Stimulated activated CD4-positive, alpha-beta T cell treated with anti-CD3 and anti-CD28 coated beads, Interleukin-1b, Interleukin-23, amount 100 ng/mL, for 1 hour (primary cell): ENCODE data around the gene KRTAP10-11.
"Not testable (repeated sequence)": the region's sequence is repeated elsewhere in the genome, so short reads cannot be mapped to it uniquely, and the experiment has no call there.

ENCODE experiments used
- DNase-seq, 2 donors: peaks; one replicate each; pipeline ENCODE4 v3.0.0-alpha.2; 2020; ENCODE audit warnings: low read depth in 2 of 2

KRTAP10-11 gene

DNA sequence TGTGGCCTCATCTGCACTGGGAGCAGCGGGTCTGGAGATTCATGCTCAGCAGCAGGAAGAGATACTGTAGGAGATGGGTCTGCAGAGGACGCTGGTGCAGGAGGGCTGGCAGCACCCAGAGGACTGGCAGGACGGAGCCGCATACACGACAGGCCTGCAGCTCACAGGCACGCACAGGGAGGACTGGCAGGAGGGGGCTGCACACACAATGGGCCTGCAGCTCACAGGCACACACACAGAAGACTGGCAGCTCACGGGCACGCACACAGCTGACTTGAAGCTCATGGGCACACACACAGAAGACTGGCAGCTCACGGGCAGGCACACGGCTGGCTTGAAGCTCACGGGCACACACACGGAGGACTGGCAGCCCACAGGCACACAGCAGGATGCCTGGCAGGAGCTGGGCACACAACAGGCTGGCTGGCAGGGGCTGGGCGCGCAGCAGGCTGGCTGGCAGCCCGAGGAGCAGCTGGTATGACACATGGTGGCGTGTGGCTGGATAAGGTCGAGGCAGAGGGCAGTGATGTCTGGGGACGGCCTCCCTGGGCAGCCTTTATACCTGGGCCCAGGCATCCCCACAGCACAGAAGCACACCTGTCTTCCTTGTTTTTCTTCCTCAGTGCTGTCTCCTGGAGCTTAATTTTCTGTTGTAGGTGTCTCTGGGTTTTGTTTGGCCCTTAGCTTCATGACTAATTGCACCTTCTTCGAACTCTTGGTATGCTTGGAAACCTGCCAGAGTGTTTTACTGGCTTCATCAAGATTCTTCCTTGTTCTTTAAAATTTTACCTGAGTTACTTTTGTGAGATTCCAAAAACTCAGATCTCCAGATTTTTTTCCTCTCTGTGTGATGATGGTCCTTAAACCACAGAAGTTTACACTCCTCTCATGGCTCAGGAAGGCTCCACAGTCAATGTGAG, 20.4 kb downstream of the KRTAP10-11 start, which contains the start of gene KRTAP12-2:
Gene KRTAP12-2 (minus strand): TSS at position 527 of the 920 bp plus-strand sequence. CDS start 41 bp downstream, at position 486.
- no peak for DNase-seq

DNA sequence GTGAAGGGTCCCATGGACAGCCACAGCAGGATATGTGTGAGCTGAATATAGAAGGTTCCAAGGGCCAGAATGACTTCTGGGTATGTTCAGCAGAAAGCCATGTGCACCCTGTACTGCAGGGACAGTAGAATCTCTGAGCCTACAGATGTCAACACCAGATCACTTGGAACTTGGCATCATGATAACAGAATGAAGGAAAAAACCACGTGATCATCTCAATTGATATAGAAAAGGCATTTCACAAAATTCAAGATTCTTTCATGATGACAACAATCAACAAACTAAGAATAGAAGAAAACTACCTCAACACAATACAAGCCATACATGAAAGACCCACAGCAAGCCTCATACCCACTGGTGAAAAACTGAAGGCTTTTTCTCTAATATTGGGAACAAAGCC, 21.4 kb downstream of the KRTAP10-11 start:
- no peak for DNase-seq

DNA sequence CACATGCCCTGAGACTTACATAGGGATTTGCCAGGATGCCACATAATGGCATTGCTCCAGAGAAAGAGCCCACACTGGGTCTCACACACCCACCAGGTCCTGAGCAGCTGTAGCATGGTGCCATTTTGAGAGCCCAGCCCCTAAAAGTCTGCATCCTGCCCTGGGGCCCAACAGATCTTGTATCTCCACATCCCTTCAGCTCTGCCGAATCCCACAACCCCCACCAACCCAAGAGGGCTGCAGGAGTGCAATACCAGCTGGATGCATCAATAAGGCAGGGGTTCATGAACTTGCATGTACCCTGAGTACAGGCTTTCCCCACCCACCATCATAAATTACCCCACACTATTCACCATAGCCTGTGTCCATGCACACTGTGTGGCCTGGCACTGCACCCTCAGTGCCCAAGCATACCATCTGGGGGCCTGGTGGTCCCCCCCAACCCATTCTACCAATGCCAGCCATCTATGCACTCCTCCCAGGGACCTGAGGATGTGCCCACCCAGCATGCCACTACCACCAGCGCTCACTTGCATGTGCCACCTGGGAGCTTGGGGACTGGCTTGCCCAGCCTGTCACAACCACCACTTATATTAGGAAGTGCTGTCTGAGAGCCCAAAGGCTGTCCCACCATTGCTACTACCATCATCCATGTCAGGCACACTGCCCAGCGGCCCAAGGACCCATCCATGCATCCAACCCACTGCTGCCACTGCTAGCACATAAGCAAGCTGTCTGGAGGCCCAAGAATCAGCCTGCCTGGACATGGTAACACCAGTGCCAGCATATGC, 24.6 kb downstream of the KRTAP10-11 start:
- no peak for DNase-seq

DNA sequence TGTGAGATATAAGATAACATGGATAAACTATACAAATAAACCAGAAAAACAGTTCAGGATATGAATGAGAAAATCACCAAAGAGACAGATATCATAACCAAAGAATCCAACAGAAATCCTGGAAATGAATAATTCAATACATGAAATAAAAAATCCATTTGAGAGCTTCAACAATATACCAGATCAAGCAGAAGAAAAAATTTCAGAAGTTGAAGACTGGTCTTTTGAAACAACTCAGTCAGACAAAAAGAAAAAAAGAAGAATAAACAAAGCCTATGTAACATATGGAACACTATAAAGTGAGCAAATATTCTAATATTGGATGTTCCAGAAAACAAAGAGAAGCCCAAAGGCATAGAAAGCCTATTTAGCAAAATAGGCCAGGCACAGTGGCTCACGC, 25.7 kb downstream of the KRTAP10-11 start:
- no peak for DNase-seq

DNA sequence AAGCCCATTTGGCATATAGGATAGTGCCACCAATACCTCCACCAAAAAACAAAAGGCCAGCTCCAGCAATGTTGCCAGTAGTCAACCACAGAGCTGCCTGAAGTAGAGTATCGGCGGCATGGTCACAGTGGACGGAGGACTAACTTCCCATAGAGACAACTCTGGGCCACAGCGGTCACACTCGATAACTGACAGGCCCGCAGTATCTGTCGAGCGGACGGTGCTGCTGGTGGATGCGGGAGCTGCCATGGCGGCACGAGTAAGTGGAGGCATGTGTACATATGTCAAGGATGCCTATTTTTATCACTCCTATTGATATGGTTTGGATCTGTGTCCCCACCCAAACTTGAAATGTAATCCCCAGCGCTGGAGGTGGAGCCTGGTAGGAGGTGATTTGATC, 31.7 kb downstream of the KRTAP10-11 start:
- DNase-seq, result no peak

DNA sequence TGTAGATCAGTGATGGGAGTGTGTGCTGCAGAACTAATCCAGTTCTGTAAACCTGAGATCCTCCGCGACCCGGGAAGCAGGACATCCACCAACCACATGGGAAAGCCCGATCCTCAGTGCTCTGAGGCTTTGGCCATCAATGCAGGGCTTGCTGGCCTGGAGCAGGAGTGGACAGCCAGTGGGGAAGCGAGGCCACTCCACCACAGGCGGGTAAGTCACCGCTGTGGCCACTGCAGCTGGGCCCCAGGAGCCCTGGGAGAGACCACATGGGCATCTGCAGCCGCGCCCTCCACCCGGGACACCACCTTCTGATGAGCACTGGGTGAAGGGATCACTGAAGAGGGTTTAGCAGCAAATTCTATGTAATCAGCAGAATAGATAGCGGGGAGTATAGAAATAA, 34.9 kb downstream of the KRTAP10-11 start:
- DNase-seq, result no peak

DNA sequence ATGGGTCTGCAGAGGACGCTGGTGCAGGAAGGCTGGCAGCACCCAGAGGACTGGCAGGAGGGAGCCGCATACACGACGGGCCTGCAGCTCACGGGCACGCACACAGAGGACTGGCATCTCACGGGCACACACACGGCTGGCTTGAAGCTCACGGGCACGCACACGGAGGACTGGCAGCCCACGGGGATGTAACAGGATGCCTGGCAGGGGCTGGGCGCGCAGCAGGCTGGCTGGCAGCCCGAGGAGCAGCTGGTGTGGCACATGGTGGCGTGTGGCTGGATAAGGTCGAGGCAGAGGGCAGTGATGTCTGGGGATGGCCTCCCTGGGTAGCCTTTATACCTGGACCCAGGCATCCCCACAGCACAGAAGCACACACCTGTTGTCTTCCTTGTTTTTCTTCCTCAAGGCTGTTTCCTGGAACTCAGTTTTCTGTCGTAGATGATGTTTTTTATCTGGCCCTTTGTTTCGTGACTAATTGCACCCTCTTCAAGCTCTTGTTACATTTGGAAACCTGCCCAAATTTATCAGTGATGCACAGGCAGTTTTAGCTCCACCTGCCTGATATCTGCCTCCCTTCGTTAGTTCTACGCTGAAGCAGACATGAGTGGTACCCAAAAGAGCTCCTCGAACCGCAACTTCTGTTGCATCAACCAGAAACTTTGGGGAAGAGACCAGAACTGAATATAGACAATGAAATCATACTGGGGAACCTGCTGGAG, 35.8 kb downstream of the KRTAP10-11 start, which contains the start of gene KRTAP12-1:
Gene KRTAP12-1 (minus strand): TSS at position 303 of the 719 bp plus-strand sequence. CDS start 40 bp downstream, at position 263.
- DNase-seq, result no peak

DNA sequence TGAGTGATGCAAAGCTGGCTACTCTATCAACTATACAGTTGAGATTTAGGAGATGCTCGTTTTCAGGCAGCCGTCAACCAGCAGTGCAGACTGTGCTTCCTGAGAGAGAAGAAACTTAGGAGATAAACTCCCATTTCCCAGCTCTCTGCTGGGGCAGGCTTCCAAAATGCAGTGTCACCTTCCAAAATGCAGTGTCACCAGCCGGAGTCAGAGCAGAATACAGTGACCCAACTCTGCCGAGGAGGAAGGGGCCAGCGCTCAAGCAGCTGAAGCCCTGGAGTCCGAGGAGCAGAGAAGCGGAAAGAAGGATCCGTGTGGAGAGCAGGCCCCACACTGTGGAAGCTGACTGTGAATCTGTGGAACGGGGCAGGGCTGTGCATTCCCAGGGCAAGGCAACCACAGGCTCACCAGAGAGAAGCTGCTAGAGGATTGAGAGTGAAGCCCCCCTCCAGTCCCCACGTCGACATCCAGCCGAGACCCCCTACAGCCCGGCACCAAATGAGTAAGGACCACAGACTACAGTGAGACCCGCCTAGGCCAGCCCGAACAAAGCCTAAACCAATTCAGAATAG, 36.5 kb downstream of the KRTAP10-11 start:
- DNase-seq, result no peak

DNA sequence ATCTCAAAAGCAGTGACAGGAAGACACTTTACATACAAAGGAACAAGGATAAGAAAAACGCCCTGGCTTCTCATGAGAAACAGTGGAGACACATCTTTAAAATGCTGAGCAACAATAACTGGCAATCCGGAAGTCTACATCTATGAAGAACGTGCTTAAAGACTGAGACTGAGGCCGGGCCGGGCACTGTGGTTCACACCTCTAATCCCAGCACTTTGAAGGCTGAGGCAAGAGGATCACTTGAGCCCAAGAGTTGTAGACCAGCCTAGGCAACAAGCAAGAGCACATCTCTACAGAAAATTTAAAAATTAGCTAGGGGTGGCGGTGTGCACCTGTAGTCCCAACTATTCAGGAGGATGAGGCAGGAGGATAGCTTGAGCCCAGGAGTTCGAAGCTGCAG, 37.9 kb downstream of the KRTAP10-11 start:
- DNase-seq, result no peak

DNA sequence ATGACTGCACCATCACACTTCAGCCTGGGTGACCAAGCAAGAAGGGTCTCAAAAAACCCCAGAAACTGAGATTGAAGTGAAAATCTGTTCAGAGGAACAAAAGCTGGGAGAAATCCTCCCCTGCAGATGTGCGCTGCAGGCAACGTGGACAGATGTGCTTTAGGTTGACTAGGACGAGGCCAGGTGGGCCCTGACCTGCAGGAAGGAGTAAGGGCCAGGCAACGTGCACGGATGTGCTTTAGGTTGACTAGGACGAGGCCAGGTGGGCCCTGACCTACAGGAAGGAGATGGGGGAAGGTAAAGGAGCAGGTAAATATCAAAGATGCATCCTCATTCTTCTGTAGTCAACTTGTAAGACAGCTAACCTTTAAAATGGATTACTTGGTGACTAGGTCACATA, 38.3 kb downstream of the KRTAP10-11 start:
- DNase-seq, result no peak

DNA sequence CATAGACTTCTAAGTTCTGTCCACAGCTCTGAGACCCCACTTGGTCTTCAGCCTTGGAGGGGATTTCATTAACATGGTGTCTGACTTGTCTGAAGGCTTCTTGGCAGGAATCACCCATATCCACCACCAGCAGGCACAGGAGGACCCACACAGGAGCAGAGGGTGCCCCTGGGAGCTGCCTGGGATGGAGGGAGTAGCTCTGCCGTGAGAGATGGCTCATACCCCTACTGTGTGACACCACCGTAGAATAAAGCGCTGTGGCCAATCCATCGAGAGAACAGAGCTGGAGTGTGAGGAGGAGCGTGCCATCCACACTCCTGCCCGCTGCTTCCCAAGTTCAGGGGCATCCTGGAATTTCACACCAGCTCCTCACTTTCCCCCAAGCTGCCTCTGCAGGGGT, 38.8 kb downstream of the KRTAP10-11 start:
- not testable (repeated sequence) for DNase-seq

DNA sequence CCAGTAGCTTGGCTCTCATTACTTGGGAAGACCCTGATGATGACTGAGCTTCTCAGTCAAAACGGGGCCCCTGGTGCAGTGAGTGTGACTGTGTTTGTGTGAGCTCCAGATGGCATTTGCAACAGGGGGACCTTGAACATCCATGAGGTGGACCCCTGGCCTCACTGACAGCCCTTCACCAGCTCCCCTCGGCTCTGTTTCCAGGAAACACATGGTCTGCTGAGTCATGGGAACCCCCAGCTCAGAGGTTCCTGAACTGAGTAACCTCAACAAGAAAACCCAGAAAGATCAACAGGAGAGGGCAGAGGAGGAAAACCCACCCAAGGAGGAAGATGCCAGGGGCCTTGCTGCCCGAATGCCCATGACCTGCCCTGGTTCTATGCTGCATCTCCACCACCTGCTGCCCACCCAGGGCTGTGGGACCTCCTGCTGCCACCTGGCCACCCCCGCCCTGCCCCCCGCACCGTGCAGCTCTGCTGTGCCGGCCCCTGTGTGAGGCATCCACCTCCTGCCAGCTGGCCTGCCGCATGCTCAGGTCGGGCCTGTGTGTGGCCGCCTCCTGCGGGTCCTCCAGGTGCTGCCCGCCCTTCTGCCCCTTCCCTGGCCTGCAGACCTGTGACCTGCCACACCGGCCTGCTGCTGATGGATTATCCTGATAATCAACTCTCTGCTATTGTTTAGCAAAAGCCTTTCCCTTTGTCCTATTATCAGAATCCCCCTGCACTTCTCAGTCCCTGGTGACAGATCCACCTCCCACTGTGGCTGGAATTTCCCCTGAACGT, 40.0 kb downstream of the KRTAP10-11 start:
- DNase-seq, result no peak

DNA sequence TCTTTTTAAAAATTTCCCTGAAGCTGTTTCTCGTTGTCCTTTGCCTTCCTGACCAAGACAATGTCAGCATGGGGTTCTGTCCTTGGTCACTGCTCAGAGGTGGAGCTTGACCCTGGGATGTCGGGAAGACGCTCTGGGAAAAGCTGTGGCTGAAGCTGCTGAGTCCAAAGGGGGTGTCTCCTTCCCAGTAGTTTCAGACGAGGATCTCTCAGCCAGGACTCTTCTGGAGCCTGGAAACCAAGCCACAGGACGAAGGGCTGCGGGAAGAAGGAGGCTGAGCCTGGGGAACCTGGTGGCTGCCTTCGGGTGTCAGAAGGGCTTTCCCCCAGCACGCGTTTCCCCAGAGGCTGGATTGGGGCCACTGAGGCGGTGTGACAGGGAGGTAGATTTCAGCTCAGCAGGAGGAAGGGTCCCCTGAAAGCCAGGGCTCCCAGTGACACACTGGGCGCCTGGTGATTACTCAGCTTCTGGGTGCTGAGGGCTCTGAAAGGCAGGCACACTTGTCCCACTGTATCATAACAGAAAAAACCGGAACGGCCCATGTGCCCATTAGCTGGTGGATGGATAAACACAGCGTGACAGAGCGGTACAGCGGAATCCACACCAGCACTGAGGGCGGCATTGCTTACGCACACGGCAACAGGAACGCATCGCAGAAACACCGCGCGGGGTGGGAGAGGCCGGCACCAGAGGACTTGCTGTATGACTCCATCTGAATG, 40.8 kb downstream of the KRTAP10-11 start:
- DNase-seq, result no peak

DNA sequence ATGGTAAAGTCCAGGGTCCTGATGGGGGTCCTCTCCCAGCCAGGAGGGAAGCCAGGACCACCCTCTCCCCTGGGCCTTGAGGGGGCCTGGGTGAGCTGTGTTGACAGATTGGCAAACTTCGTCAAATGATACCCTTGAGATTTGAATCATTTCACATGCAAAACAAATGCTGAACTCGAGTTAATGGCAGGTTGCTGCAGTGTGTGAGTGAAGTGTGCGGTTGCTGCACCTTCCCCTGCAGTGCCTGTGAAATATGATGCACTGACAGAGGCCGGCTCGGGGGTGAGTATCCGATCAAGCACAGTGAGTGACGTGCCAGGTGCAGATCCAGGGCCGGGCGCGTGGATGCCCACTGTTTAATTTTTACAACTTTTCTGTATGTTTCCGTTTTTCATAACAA, 41.5 kb downstream of the KRTAP10-11 start:
- DNase-seq, result no peak

DNA sequence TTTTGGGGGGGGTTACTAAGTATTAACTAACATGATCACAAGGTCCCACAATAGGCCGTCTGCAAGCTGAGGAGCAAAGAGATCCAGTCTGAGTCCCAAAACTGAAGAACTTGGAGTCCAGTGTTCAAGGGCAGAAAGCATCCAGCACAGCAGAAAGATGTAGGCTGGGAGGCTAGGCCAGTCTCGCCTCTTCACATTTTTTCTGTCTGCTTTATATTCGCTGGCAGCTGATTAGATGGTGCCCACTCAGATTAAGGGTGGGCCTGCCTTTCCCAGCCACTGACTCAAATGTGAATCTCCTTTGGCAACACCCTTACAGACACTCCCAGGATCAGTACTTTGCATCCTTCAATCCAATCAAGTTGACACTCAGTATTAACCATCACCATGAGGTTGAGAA, 43.5 kb downstream of the KRTAP10-11 start:
- DNase-seq, result not testable (repeated sequence)

DNA sequence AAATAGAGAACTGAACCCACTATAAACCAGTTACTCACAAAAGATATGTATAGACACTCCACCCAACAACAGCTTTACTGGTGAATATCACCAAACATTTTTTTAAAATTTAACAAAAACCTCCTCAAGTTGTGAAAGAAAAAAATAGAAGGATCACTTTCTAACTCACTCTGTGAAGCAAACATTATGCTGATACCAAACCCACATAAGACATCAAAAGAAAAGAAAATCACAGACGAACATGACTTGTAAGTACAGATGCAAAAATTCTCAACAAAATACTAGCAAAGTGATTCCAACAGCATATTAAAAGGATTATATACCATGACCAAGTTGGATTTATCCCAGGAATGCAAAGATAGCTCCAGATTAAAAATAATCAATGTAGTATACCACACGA, 45.5 kb downstream of the KRTAP10-11 start:
- DNase-seq, result no peak

DNA sequence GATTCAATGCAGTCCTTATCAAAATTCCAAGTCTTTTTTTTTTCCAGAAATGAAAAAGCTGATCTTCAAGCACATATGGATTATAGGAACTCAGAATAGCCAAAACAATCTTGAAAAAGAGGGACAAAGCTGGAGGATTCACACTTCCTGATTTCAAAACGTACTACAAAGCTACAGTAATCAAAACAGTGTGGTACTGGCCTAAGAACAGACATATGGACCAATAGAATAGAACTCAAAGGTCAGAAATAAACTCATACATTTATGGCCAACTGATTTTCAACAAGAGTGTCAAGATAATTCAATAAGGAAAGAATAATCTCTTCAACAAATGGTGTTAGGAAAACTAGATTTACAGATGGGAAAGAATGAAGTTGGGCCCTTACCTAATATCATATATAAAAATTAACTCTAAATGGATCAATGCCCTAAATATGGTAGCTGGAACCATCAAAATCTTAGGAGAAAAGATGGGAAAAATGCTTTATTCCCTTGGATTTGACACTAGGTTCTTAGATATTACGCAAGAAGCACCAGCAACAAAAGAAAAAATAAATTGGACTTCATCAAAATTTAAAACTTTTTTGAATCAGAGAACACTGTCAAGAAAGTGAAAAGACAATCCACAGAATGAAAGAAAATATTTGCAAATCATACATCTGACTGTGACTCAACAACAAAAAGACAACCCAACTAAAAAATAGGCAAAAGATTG, 46.7 kb downstream of the KRTAP10-11 start:
- no peak for DNase-seq

DNA sequence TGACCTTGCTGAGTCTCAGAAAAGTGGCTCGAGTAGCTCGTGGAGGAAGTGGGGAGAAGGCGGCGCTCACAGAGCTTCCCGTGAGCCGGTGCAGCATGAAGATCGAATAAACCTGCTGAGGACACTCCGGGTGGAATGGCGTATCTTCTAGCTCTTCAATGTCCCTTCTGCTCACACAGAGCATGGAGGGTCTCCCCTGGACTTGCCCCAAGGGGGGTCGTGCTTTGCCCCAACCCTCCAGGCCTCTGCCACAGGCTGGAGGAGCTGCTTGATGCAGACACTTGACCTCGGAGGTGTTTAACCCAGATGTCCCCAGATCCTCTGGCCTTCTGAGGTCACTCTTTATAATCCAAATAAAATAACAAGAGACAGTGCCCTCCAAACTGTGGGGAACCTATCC, 48.6 kb downstream of the KRTAP10-11 start:
- DNase-seq, result no peak

DNA sequence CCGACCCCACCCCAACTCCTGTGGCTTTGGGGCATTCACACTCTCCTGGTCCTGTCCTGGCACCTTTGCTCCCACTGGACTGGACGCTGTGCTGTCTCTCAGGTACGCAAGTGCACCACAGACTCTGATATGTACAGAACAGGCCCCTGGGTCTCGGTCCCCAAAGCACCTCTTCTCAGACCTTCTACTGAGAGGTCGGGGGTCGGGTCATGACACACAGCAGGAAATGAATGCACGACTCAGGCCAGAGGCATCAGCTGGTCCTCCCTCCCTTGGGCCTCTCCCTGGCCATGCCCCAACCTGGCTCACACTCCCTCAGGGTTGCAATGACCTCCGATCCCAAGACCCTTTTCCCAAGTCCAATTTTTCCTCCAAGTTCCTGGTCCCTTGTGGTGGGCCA, 49.0 kb downstream of the KRTAP10-11 start:
- no peak for DNase-seq
